OCI-LY1 (cell line): Measurements from ENCODE around the gene GYPA.
"Not testable (repeated sequence)": the region's sequence is repeated elsewhere in the genome, so short reads cannot be mapped to it uniquely, and the experiment has no call there.

Experiments
- CTCF ChIP-seq: fragments of 200-600 bp; sonication (generic), shearing (Covaris generic); IDR thresholded peaks from 2 replicates; pipeline ENCODE4 v1.5.1; 2017; ENCODE audit warnings: mild to moderate bottlenecking, antibody characterized with exemption, low read length, moderate library complexity, mixed read lengths
- EZH2 ChIP-seq: fragments of 200-600 bp; sonication (generic), shearing (Covaris generic); IDR thresholded peaks from 2 replicates; pipeline ENCODE4 v1.8.0; 2017; ENCODE audit warnings: borderline replicate concordance, mixed run types, mild to moderate bottlenecking, antibody characterized with exemption, low read length, moderate library complexity, mixed read lengths

- not testable (repeated sequence) for TF ChIP-seq CTCF, EZH2
Measured at GRCh38 chr4:144136189-144136588, 4.3 kb downstream of the GYPA start.
